IPS-18c (cell line): ENCODE measurements around the gene CARS2.
"Not testable (repeated sequence)": the region's sequence is repeated elsewhere in the genome, so short reads cannot be mapped to it uniquely, and the experiment has no call there.

Experiments used
- H3K4me3 ChIP-seq: 2 replicates; pipeline ENCODE4 v1.7.0; 2013; ENCODE audit warnings: low read depth, mild to moderate bottlenecking, low read length, moderate library complexity; ENCODE audit not compliant: insufficient read depth
- H3K9me3 ChIP-seq: one replicate; pipeline ENCODE4 v1.6.1; 2013; ENCODE audit warnings: mild to moderate bottlenecking, low read length, moderate library complexity; ENCODE audit not compliant: control insufficient read depth, insufficient read depth

The CARS2 gene

DNA sequence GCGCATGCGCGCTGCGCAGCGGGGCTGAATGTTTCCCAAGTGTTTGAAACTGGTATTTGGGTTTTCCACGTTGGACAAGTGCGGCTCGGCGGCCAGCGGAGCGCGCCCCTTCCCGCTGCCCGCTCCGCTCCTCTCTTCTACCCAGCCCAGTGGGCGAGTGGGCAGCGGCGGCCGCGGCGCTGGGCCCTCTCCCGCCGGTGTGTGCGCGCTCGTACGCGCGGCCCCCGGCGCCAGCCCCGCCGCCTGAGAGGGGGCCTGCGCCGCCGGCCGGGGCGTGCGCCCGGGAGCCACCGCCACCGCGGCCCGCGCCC lies 7.7 kb upstream of the CARS2 start, which contains the start of gene ING1:
Gene ING1 (plus strand): TSS at position 59 of the 311 bp plus-strand sequence. CDS start 450 bp downstream, outside the sequence.
- H3K9me3 ChIP-seq: peaks cover 2% of the 10 kb centered on the region
- peak within 1 kb of the TSS; percentile 97 for H3K4me3 ChIP-seq

DNA sequence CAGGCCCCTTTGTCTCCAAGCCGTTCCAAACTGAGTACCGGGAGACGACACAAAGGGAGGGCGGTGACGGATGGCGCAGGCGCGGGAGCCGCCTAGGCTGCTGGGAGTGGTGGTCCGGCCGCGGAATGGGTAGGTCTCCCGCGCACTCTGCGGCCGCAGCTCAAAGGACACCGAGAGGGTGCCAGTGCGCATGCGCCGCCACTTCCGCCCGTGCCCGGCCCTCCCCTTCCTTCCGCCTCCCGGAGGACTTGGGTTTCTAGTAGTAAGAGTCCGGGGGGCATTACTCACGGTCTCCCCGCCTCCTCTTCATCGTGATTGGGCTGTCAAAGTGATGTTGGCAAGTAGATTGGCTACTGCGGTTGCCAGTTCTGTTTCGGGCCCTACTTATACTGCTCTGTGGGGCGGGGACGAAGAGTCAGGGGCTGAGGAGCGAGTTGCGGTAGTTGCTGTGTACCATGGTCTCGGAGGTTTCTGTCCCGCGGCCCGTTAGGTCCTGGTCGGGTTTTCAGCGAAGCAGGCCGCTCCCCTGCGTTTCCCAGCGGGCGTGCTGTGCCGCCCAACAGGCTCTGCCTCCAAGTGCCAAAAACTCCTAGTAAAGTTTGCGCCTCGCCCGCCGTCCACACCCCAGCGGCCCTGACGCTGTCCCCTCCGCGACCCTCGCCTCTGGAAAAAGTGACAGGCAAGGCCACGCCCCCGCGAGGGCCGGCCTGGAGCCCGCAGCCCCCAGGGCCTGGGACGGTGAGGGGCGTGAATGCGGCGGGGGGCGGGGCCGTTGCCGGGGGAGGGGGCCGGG lies 7.1 kb upstream of the CARS2 start:
- H3K4me3 ChIP-seq: peak overlapping the region; percentile 97
- H3K9me3 ChIP-seq: peaks cover 2% of the 10 kb centered on the region

DNA sequence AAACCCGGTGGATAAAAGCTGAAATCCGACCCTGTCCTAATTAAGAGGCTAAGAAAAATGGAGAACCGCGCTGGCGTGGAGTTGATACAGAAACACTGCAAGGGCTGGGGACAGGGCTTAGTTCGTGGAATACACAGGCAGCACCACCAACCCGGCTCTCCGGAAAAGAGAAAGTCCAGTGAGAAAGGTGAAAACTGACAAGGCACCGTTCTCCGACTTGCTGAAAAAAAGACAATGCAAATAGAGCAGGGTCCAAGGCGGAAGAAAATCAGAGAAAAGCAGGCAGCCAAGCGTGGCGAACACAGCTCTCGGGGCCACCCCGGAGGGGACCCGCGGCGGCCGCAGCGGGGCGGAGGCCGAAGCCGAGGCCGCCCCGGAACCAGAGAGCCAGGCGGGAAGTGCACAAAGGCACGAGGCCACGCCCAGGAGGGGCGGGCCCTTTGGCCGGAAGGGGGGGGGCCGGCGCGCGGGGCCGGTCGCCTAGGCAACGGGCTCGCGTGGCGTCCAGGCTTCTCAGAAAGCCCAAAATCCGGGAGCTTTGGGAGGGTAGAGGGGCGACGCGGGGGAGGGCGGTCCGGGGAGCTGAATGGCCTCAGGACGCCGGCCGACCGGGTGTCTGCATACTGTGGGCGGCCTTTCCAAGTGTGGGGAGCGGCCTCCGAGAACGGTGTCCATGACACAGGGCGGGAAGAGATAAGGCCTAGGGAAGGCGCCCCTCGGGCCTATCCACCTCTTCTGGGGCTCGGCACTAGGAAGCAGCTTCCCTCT lies 6.3 kb upstream of the CARS2 start:
- H3K4me3 ChIP-seq: peak overlapping the region; percentile 93
- H3K9me3 ChIP-seq: peaks cover 2% of the 10 kb centered on the region

DNA sequence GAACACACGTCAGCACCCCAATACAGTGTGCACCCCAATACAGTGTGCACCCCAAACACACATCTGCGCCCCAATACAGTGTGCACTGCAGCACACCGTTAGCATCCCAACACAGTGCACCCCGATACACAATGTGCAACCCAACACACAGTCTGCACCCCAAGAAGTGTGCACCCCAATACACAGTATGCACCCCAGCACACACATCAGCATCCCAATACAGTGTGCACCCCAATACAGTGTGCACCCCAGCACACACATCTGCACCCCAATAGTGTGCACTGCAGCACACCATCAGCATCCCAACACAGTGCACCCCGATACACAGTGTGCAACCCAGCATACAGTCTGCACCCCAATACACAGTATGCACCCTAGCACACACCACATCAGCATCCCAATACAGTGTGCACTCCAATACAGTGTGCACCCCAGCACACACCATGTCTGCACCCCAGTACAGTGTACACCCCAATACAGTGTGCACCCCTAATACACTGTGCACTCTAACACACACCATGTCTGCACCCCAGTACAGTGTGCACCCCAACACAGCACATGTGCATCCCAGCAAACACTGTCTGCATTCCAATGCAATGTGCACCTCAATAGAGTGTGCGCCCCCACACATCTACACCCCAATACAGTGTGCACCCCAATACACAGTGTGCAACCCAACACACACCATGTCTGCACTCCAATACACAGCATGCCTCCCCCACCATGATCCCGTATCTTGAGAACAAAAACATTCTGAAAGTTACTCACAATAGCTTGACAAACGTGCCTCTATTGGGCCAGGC lies 855 bp upstream of the CARS2 start:
- Histone ChIP-seq H3K9me3 (no peaks in the 10 kb centered on the region), H3K4me3 (peak overlapping the region; percentile 56)

DNA sequence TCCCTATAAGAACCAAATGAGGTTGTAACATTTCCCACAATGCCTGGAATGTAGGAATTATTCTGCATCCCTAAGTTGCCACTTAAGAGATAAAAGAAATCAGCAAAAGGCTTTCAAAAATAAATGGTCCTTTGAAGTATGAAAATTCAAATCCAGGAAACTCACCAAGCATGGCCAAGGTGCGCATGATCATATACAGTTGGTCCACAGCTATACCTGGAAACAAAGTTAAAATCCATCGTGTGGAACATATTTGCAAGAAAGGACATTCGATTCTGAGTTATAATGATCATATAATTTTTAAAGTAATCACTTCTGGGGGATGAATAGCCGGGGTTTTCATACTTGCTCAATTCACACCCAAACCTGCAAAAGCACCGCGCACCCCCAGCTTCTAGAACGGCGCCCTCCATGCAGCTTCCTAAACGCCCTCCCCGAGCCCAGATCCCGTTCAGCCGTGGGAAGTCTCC lies 525 bp downstream of the CARS2 start:
- no peaks in the 10 kb centered on the region for H3K9me3 ChIP-seq
- peak overlapping the region; percentile 84 for H3K4me3 ChIP-seq

DNA sequence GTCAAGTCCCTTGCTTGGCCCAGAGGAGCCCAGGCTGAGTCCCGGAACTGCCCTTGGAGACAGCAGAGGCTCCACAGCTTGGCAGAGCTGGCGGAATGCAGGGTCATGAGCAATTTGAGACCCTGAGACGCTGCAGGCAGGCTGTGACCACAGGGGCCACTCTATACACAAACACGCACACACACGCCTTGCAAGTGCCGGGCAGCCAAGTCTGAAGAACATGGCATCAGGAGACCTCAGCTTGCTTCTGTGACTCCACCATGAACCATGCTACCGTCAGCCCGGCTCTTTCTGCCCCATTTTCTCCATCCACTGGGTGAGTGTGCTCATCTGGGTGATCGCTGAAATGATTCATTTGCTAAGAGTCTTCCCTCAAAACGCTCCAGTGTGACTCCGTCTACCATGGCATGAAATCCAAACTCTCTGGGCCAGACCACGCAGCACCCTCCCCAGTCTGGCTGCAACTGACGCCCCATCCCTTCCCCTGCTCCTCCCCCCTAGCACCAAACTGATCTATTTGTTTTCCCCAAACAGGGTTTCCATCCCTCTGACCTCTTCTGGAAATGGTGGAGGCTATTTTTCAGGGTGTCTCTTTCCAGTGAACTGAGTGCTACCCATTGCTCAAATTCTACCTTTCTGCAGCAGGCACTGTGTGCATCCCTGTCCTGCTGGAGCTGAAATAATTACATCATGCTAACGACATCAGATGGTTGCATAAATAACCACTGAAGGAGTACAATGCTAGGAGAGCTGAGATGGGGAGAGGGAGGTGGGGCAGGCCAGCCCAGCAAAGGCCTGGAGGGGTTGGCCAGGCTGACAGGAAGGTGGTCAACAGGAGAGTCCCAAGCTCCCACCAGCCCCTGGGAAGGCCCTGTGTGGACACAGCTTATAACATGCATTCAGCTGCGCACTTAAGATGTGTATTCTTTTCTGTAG lies 3.1 kb downstream of the CARS2 start:
- H3K4me3 ChIP-seq: no peak overlapping the region

DNA sequence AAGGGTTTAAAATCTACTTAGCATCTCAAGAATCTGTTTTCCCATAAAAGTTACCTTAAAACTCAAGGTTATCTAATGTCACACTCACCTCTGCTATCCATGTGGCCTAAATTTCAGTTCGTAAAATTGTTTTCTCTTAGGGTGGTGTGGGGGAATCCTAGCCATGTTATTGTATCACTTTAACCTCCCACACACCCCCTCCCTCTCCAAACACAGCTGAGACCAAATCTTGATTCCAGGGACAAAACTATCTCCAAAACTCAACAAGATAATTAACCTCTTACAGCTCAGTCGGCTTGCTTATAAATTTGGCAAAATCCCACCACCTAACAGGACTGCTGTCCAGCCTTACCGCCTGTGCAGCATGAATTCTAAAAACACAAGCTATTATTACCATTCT lies 3.8 kb downstream of the CARS2 start:
- Histone ChIP-seq H3K9me3 (no peaks in the 10 kb centered on the region), H3K4me3 (no peak overlapping the region)

More for the DNA sequence above, 3.1 kb downstream of the CARS2 start:
- no peaks in the 10 kb centered on the region for H3K9me3 ChIP-seq

DNA sequence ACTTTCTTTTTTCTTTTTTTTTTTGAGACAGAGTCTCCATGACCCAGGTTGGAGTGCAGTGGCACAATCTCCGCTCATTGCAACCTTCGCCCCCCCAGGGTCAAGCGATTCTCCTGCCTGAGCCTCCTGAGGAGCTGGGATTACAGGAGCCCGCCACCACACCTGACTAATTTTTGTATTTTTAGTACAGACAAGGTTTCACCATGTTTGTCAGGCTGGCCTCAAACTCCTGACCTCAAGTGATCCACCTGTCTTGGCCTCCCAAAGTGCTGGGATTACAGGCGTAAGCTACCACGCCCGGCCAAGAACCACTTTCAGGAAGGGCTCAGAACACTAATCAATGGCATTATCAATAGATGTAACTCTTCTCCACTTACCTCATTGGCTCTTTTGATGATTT lies 4.9 kb downstream of the CARS2 start:
- H3K9me3 ChIP-seq, H3K4me3 ChIP-seq: not testable (repeated sequence)

DNA sequence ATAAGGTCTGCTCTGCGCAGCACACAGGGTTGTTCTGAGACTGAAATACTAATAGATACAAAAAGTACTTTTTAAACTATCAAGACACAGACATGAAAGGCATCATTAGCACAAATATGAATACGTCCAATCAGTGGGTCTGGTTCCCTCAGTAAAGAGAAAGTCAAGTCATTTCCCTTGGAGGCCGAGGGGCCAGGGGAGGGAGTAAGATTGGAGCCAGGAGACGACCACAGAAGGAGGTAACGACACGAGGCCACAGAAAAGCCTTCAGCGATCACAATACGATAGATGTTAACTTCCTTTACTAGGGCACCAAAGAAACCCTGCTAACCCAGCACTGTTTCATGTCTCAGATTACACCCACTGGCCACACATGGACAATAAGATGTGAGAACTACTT lies 5.3 kb downstream of the CARS2 start:
- H3K4me3 ChIP-seq: no peak overlapping the region
- no peaks in the 10 kb centered on the region for H3K9me3 ChIP-seq

DNA sequence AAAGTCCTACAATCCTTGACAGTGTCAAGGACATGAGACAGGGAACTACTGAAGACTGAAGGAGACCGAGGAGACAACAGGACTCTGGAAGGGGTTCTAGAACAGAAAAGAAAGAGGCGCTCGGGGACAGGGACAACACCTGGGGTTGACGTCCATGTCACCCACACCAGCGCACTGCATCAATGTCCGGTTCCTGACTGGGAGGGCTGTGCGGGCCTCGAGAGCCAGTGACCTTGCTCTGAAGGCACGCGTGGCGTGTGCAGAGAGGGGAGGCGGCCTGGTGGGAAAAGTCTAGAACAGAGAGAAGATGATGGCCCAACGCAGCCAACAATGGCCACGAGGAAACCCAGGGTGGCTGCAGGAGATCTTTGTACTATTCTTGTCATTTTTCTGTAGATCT lies 5.7 kb downstream of the CARS2 start:
- no peaks in the 10 kb centered on the region for H3K9me3 ChIP-seq

DNA sequence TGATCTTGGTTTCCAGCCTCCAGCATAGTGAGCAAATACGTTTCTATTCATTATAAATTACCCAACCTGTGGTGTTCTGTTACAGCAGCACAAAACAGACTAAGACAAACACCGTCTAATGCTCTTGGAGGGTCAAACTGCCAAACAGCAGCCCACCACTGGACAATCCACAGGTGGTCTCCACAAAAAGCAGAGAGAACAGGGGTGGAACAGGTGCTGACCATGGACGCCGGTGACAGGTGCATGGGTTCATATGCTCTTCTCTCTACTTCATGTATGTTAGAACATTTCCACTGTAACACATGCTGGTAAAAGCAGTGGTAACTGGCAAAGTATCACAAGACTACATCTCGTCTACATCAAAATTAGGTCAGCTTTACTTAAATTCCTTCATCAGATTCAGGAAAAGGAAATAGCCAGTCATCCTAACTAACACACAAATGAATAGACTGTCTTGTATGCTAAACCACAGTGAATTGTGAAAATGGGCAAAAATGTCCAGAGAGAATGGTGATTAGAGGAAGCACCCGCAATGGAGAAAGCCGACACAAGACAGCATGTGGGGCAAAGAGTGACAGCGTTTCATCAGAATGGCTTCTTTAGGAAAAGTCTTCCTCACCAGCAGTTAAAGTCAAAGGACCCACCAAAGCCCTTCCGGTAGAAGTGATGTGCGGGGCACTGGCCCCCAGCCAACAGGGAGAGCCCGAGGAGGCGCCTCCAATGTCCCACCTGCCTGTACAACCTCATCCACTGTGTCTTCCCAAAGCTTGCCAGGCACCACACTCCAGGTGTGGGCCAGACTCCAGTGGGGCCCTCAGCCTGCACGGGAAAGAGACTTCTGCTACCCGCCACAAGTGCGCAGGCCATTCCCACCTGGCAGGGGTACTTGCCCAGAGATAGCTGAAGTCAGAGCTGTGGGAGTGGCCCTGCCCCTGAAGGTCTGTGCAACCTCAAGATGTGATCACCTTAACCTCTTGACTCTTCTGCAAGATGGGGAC lies 6.5 kb downstream of the CARS2 start:
- Histone ChIP-seq H3K9me3 (no peaks in the 10 kb centered on the region), H3K4me3 (no peak overlapping the region)

More for the DNA sequence above, 5.7 kb downstream of the CARS2 start:
- H3K4me3 ChIP-seq: no peak overlapping the region

DNA sequence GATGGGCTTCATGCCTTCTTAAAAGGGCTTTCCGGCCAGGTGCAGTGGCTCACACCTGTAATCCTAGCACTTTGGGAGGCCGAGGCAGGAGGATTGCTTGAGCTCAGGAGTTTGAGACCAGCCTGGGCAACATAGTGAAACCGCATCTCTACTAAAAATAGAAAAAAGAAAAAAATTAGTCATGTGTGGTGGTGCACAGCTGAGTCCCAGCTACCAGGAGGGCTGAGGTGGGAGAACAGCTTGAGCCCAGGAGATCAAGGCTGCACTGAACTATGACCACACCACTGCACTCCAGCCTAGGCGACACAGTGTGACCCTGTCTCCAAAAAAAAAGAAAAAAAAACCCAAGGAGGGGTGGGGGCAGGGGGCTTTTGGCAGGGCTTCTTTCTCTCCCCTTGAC lies 7.2 kb downstream of the CARS2 start:
- Histone ChIP-seq H3K9me3 (no peaks in the 10 kb centered on the region), H3K4me3 (no peak overlapping the region)

DNA sequence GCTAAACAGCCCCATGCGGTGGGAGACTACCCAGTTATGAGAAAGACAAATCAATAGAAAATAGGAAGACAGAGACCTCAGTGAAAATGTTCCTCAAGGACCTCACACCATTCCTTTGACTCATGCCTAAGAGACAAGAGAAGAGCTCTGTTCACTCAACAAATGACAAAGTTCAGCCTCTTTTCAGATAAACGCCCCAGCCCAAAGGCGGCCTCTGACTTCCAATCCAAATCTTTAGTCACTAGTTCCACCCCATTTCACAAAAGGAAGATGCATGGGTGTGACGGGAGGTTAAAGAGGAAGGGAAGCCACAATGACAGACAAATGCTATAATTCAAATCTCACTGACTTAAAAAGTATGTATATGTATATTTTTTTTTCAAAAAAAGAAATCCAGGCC lies 8.1 kb downstream of the CARS2 start:
- no peaks in the 10 kb centered on the region for H3K9me3 ChIP-seq
- no peak overlapping the region for H3K4me3 ChIP-seq

DNA sequence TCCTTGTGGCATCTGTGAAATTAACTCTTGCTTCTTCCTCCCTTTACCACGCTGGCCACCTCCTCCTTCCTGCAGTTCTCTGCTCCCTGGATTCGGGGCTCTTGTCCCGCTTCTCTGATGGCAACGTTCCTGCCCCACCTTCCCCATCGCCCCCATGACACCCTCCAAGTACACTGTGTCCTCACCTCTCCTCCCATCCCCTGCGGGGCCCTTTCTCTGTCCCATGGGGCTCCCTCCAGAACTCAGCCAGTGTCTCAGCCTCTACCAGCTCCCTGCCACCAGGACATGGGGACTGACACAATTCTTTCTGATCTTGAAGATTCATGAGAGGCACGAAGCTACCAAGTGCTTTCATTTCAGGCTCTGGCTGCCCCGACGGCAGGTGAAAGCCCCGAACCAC lies 9.1 kb downstream of the CARS2 start:
- no peaks in the 10 kb centered on the region for H3K9me3 ChIP-seq
- no peak overlapping the region for H3K4me3 ChIP-seq

DNA sequence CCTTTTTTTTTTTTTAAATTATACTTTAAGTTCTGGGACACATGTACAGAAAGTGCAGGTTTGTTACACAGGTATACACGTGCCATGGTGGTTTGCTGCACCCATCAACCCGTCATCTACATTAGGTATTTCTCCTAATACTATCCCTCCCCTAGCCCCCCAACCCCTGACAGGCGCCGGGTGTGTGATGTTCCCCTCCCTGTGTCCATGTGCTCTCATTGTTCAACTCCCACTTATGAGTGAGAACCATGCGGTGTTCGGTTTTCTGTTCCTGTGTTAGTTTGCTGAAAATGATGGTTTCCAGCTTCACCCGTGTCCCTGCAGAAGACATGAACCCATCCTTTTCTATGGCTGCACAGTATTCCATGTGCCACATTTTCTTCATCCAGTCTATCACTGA lies 10.1 kb downstream of the CARS2 start:
- H3K9me3 ChIP-seq: not testable (repeated sequence)

DNA sequence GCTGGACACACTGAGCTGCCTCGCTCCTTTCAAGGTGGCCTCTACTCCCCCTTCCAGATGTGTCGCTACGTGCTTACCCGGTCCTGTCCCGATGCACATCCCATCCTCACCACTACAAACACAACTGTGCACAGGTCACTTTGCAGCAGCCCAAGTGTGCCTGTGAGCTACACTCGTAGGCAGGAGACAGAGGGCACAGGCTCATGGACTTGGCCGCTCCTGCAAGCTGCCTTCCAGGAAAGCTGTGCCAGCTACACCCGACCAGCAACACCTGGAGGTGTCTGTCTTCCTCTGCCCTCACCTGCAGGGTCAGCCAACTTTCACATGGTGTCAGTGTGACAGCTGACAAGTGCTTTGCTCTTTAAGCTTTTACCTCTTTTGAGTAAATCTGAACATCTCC lies 15.4 kb downstream of the CARS2 start:
- H3K9me3 ChIP-seq: no peaks in the 10 kb centered on the region
- H3K4me3 ChIP-seq: no peak overlapping the region

More for the DNA sequence above, 10.1 kb downstream of the CARS2 start:
- not testable (repeated sequence) for H3K4me3 ChIP-seq
